ENCODE data around the gene CCNE1. TPM values are rescaled to one million over a fixed set of nuclear protein-coding genes. Genes with fewer than 3 reads are reported as not detected.

Gene CCNE1
- total RNA-seq, 1 experiment from 2014 or later: 26.4 TPM

DNA sequence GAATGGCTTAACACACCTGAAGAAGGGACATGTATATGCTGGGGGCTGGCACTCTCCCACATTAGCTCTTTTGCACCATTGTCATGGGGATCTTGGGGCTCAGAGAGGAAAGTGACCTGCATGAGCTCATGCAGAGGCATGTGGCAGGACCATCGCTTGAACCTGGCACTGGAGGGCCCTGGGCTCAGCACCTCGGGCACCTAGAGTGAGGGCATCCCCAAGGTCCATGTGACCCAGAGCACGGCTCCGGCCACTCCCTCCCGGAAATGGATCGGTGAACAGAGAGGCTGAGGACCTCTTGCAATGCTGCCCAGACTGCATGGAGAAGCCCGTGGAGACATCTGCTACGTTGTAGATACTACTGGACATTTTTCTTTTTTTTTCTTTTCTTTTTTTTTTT, 38.6 kb upstream of the CCNE1 start:
- in situ Hi-C loops (cut with HindIII; ENCODE audit: low pct_unique_long_range_greater_than_20kb, low sequenced_read_pairs): no loop called here
- BruUV-seq (replicated peaks): no TSS peak
- POLR2A ChIA-PET: no interaction called here

DNA sequence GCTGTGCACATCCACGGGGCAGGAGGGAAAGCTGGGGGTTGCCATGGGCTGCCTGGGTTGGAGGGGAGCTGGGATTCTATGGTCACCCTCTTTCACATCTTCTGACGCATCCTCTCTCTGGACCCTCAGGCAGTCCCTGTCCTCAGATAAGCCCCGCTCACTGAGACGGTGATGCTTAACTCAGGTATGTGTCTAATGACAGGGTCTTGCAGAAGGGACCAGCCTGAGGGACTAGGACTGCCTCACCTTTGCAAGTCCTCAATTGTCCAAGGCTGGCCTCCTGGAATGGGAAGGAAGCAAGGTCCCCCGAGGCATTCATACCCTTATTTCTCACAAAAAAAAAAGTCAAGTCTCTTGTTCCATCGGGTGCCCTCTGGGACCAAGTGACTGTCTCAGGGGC, 37.7 kb upstream of the CCNE1 start:
- ChIA-PET CTCF (no interaction called here), POLR2A (no interaction called here)
- DNase-seq (ENCODE audit: low read depth, low spot score): no peak
- TF ChIP-seq POLR2AphosphoS5 (IDR thresholded peaks at IDR 0.05; ENCODE audit: low read depth, low read length) (no peak), TCF7L2 (IDR thresholded peaks at IDR 0.05; ENCODE audit: low read depth, low read length) (no peak), SIN3A (IDR thresholded peaks at IDR 0.05; ENCODE audit: borderline replicate concordance, insufficient read depth, low read depth, low read length) (no peak)
- TF ChIP-seq, protein P1, sequence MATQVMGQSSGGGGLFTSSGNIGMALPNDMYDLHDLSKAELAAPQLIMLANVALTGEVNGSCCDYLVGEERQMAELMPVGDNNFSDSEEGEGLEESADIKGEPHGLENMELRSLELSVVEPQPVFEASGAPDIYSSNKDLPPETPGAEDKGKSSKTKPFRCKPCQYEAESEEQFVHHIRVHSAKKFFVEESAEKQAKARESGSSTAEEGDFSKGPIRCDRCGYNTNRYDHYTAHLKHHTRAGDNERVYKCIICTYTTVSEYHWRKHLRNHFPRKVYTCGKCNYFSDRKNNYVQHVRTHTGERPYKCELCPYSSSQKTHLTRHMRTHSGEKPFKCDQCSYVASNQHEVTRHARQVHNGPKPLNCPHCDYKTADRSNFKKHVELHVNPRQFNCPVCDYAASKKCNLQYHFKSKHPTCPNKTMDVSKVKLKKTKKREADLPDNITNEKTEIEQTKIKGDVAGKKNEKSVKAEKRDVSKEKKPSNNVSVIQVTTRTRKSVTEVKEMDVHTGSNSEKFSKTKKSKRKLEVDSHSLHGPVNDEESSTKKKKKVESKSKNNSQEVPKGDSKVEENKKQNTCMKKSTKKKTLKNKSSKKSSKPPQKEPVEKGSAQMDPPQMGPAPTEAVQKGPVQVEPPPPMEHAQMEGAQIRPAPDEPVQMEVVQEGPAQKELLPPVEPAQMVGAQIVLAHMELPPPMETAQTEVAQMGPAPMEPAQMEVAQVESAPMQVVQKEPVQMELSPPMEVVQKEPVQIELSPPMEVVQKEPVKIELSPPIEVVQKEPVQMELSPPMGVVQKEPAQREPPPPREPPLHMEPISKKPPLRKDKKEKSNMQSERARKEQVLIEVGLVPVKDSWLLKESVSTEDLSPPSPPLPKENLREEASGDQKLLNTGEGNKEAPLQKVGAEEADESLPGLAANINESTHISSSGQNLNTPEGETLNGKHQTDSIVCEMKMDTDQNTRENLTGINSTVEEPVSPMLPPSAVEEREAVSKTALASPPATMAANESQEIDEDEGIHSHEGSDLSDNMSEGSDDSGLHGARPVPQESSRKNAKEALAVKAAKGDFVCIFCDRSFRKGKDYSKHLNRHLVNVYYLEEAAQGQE (IDR thresholded peaks at IDR 0.05; ENCODE audit: insufficient read depth in 1 of 2, low read depth in 2 of 2, low read length in 1 of 2): no peak
- TF ChIP-seq, protein P2, sequence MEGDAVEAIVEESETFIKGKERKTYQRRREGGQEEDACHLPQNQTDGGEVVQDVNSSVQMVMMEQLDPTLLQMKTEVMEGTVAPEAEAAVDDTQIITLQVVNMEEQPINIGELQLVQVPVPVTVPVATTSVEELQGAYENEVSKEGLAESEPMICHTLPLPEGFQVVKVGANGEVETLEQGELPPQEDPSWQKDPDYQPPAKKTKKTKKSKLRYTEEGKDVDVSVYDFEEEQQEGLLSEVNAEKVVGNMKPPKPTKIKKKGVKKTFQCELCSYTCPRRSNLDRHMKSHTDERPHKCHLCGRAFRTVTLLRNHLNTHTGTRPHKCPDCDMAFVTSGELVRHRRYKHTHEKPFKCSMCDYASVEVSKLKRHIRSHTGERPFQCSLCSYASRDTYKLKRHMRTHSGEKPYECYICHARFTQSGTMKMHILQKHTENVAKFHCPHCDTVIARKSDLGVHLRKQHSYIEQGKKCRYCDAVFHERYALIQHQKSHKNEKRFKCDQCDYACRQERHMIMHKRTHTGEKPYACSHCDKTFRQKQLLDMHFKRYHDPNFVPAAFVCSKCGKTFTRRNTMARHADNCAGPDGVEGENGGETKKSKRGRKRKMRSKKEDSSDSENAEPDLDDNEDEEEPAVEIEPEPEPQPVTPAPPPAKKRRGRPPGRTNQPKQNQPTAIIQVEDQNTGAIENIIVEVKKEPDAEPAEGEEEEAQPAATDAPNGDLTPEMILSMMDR (IDR thresholded peaks at IDR 0.05): no peak
- intact Hi-C loops (cut with micrococcal nuclease; ENCODE audit: unreplicated experiment): loop anchor here (5.0 kb wide), 1 partner anchor 98 kb away; no protein-coding TSS in a partner anchor
- no TSS peak for BruUV-seq (replicated peaks)
- Histone ChIP-seq H3K27ac (ENCODE audit: low read length) (no peak overlapping the region), H3K4me1 (ENCODE audit: control insufficient read depth, insufficient read depth, low read length) (peaks cover 8% of the 10 kb centered on the region; the same call in 1 of the 2 replicates), H3K4me3 (ENCODE audit: low read depth in 2 of 2, low read length in 2 of 2) (no peak overlapping the region), H3K27me3 (ENCODE audit: control insufficient read depth, insufficient read depth, low read length) (no peaks in the 10 kb centered on the region), H3K9me3 (ENCODE audit: control insufficient read depth, insufficient read depth, low read depth, low read length) (no peaks in the 10 kb centered on the region), H3K36me3 (ENCODE audit: control insufficient read depth, insufficient read depth, low read length) (no peaks in the 10 kb centered on the region)
- no peak for ATAC-seq
- in situ Hi-C loops (cut with HindIII; ENCODE audit: low pct_unique_long_range_greater_than_20kb, low sequenced_read_pairs): no loop called here

More for the DNA sequence above, 38.6 kb upstream of the CCNE1 start:
- Histone ChIP-seq H3K27ac (ENCODE audit: low read length) (no peak overlapping the region), H3K27me3 (ENCODE audit: control insufficient read depth, insufficient read depth, low read length) (no peaks in the 10 kb centered on the region), H3K36me3 (ENCODE audit: control insufficient read depth, insufficient read depth, low read length) (no peaks in the 10 kb centered on the region), H3K4me1 (ENCODE audit: control insufficient read depth, insufficient read depth, low read length) (peaks cover 8% of the 10 kb centered on the region; the same call in 1 of the 2 replicates), H3K4me3 (ENCODE audit: low read depth in 2 of 2, low read length in 2 of 2) (no peak overlapping the region), H3K9me3 (ENCODE audit: control insufficient read depth, insufficient read depth, low read depth, low read length) (no peaks in the 10 kb centered on the region)
- TF ChIP-seq TCF7L2 (IDR thresholded peaks at IDR 0.05; ENCODE audit: low read depth, low read length): no peak
- TF ChIP-seq, protein P1 (IDR thresholded peaks at IDR 0.05; ENCODE audit: insufficient read depth in 1 of 2, low read depth in 2 of 2, low read length in 1 of 2): no peak
- TF ChIP-seq, protein P2 (IDR thresholded peaks at IDR 0.05): no peak
- TF ChIP-seq SIN3A (IDR thresholded peaks at IDR 0.05; ENCODE audit: borderline replicate concordance, insufficient read depth, low read depth, low read length): no peak
- no peak for TF ChIP-seq POLR2AphosphoS5 (IDR thresholded peaks at IDR 0.05; ENCODE audit: low read depth, low read length)
- no peak for DNase-seq (ENCODE audit: low read depth, low spot score)
- CTCF ChIA-PET: interaction anchor here (0.6 to 0.7 kb wide), 2 partner anchors 13 to 714 kb away, joined by 4 to 5 read pairs; no protein-coding TSS in a partner anchor
- intact Hi-C loops (cut with micrococcal nuclease; ENCODE audit: unreplicated experiment): loop anchor here (5.0 kb wide), 1 partner anchor 99 kb away; no protein-coding TSS in a partner anchor
- no peak for ATAC-seq
